ENCODE data around the gene GALNT14. TPM values are rescaled to one million over a fixed set of nuclear protein-coding genes. Genes with fewer than 3 reads are reported as not detected.

The GALNT14 gene
- total RNA-seq, 2 donors from 2014 or later = 0.52 TPM; not detected in 1

GRCh38 chr2:31086590-31086989, 51.6 kb downstream of the GALNT14 start:
- no peak overlapping the region for H3K4me3 Mint-ChIP-seq
- H3K9me3 Mint-ChIP-seq = no peaks in the 10 kb centered on the region
- H3K4me1 Mint-ChIP-seq = no peaks in the 10 kb centered on the region
- H3K27me3 Mint-ChIP-seq = peaks cover 38% of the 10 kb centered on the region
- H3K27ac Mint-ChIP-seq = no peak overlapping the region
- ATAC-seq (replicated peaks) = no peak
- no peaks in the 10 kb centered on the region for H3K36me3 Mint-ChIP-seq (ENCODE audit: low read depth)

DNA sequence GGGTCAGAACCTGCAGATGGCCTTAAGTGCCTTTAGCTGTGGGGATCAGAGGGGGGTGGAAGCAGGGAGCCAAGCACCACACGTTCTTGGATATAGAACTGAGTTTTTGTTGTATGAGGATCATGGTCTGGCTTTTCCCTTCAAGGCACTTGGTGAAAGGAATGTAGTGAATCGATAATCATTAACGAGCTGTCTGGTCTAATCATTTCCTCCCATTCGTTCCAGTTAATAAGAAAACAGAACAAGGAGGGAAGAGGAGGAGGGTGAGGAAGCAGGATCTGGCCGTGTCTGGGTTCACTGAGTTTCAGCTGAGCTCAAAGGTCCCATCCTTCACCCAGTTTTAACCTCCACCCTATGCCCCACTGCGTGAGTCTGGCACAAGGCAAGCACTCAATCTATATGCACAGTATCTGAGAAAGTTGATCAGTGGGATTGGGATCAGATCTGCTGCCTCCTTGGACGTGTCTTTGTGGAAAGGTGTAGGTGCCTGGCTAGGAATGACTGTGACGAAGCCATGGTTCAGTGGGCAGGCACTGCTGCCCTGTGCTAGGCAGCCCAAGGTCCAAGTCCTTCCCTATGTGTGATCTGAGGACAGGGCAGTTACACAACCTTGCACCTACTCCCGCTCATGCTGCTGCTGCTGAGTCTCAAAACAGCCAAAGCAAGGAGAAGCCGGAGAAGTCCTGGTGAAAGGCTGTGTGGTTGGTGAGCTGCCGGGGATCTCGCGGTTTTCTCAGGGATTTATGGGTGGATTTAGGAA, 54.8 kb downstream of the GALNT14 start:
- no peaks in the 10 kb centered on the region for H3K36me3 Mint-ChIP-seq (ENCODE audit: low read depth)
- no peaks in the 10 kb centered on the region for H3K4me1 Mint-ChIP-seq
- peaks cover 36% of the 10 kb centered on the region for H3K27me3 Mint-ChIP-seq
- ATAC-seq (replicated peaks) = no peak
- no peak overlapping the region for H3K27ac Mint-ChIP-seq
- H3K9me3 Mint-ChIP-seq = no peaks in the 10 kb centered on the region
- H3K4me3 Mint-ChIP-seq = no peak overlapping the region

DNA sequence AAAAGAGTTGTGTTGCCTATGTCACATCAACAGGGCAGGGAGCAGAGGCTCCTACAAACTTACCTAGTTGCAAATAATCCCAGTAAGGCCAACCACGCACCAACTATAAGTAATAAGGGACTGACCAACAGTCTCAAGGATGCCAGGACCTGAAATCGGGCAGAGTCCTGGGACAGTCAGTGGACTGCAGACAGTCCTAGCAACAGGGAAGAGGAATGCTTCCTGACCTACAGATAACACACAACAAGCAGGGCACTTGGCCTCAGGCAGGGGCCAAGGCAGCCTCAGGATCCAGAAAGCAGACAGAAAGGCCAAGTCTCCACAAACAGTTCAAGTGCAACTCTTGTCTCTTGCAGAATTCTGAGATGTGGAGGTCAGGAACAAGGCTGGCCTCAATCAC, 56.2 kb downstream of the GALNT14 start:
- Mint-ChIP-seq H3K4me1 (no peaks in the 10 kb centered on the region), H3K9me3 (no peaks in the 10 kb centered on the region), H3K4me3 (no peak overlapping the region), H3K27me3 (peaks cover 27% of the 10 kb centered on the region), H3K27ac (no peak overlapping the region), H3K36me3 (ENCODE audit: low read depth) (no peaks in the 10 kb centered on the region)
- no peak for ATAC-seq (replicated peaks)

GRCh38 chr2:31081492-31081891, 56.7 kb downstream of the GALNT14 start:
- no peak for ATAC-seq (replicated peaks)
- Mint-ChIP-seq H3K4me3 (no peak overlapping the region), H3K27ac (no peak overlapping the region), H3K4me1 (no peaks in the 10 kb centered on the region), H3K9me3 (no peaks in the 10 kb centered on the region), H3K27me3 (peaks cover 25% of the 10 kb centered on the region), H3K36me3 (ENCODE audit: low read depth) (no peaks in the 10 kb centered on the region)

GRCh38 chr2:31080361-31080760, 57.9 kb downstream of the GALNT14 start:
- Mint-ChIP-seq H3K4me1 (no peaks in the 10 kb centered on the region), H3K36me3 (ENCODE audit: low read depth) (no peaks in the 10 kb centered on the region), H3K27ac (no peak overlapping the region), H3K4me3 (no peak overlapping the region), H3K27me3 (peaks cover 18% of the 10 kb centered on the region), H3K9me3 (no peaks in the 10 kb centered on the region)
- ATAC-seq (replicated peaks) = no peak

GRCh38 chr2:31079665-31080064, 58.6 kb downstream of the GALNT14 start:
- Mint-ChIP-seq H3K36me3 (ENCODE audit: low read depth) (no peaks in the 10 kb centered on the region), H3K27ac (no peak overlapping the region), H3K9me3 (no peaks in the 10 kb centered on the region), H3K4me1 (no peaks in the 10 kb centered on the region), H3K27me3 (peaks cover 18% of the 10 kb centered on the region), H3K4me3 (no peak overlapping the region)
- ATAC-seq (replicated peaks) = no peak

- H3K9me3 Mint-ChIP-seq = no peaks in the 10 kb centered on the region
- no peaks in the 10 kb centered on the region for H3K4me1 Mint-ChIP-seq
- no peak for ATAC-seq (replicated peaks)
- H3K4me3 Mint-ChIP-seq = no peak overlapping the region
- H3K27me3 Mint-ChIP-seq = peaks cover 11% of the 10 kb centered on the region
- H3K27ac Mint-ChIP-seq = no peak overlapping the region
- no peaks in the 10 kb centered on the region for H3K36me3 Mint-ChIP-seq (ENCODE audit: low read depth)
These were observed 59.6 kb downstream of the GALNT14 start for GRCh38 chr2:31078579-31079105.

DNA sequence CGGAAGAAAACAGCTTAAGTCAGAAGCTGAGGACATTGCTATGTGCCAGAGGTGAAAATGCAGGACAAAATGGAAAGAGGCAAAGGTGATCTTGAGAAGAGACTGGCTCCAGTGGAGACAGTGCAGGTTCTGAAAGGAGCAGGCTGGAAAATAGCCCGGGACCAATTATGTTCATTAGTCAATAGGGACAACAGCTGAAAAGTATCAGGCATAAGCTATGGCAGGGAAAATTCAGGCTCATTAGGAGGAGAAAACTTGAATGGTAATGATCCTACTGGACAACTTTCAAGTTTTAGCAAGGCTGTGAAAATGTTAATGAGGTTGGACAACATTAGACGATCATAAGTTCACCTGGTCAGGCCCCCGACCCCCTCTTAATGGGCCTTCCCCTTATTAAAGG, 60.2 kb downstream of the GALNT14 start:
- H3K27me3 Mint-ChIP-seq = peaks cover 5% of the 10 kb centered on the region
- ATAC-seq (replicated peaks) = no peak

DNA sequence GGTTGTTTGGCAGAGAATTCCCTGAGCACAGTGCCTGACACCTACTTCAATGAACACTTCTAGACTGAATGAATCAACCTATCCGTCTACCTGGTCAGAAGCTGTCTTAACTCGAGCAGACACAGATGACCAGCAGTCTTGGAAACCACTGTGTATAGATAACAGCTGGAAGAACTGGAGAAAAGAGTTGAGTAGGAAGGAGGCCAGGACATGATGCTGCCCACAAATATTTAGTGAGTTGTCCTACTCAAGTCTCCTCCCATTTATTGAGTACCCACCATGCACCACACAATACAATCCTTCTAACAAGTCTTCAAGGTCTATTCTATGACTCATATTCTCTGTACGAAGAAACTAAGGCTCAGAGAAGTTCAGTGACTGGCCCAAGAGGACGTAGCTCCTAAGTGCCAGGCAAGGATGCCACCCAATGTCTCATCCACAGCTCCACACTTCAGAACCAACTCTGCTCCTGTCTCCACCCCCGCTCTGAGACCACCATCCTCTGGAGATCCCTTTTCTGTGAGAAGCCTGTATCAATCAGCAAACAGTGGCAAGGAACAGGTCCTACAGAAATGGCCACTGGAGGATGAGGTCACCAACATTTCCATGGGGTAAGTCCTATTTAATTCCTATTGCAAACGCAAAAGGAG, 62.2 kb downstream of the GALNT14 start:
- no peak overlapping the region for H3K27ac Mint-ChIP-seq
- H3K36me3 Mint-ChIP-seq (ENCODE audit: low read depth) = no peaks in the 10 kb centered on the region
- H3K9me3 Mint-ChIP-seq = no peaks in the 10 kb centered on the region
- no peak overlapping the region for H3K4me3 Mint-ChIP-seq
- no peaks in the 10 kb centered on the region for H3K4me1 Mint-ChIP-seq
- H3K27me3 Mint-ChIP-seq = no peaks in the 10 kb centered on the region
- ATAC-seq (replicated peaks) = no peak

More for the DNA sequence above, 60.2 kb downstream of the GALNT14 start:
- H3K36me3 Mint-ChIP-seq (ENCODE audit: low read depth) = no peaks in the 10 kb centered on the region
- no peak overlapping the region for H3K27ac Mint-ChIP-seq
- no peak overlapping the region for H3K4me3 Mint-ChIP-seq
- no peaks in the 10 kb centered on the region for H3K4me1 Mint-ChIP-seq
- no peaks in the 10 kb centered on the region for H3K9me3 Mint-ChIP-seq

DNA sequence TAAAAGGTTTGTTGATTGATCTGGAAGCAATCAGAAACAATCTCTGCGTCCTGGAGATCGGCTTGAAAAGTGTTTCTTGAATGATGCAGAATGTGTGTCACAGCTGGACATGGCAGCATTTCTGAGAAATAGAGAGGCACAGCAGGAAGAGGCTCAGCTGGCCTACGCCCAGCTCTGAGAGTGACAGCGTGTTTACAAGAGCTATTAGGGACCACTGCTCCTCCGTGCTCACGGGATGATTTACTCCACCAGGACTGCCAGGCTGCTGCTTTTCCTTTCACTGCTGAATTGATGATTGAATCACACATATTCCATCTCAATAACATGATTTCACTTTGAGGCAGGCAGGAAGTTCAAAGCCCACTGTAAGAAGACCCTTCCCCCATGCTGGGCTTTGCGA, 62.8 kb downstream of the GALNT14 start:
- Mint-ChIP-seq H3K27me3 (no peaks in the 10 kb centered on the region), H3K36me3 (ENCODE audit: low read depth) (no peaks in the 10 kb centered on the region), H3K4me3 (no peak overlapping the region), H3K4me1 (no peaks in the 10 kb centered on the region), H3K27ac (no peak overlapping the region), H3K9me3 (no peaks in the 10 kb centered on the region)
- ATAC-seq (replicated peaks) = no peak

GRCh38 chr2:31071741-31072140, 66.5 kb downstream of the GALNT14 start:
- Mint-ChIP-seq H3K9me3 (no peaks in the 10 kb centered on the region), H3K36me3 (ENCODE audit: low read depth) (no peaks in the 10 kb centered on the region), H3K27ac (no peak overlapping the region), H3K27me3 (peaks cover 4% of the 10 kb centered on the region), H3K4me3 (no peak overlapping the region), H3K4me1 (no peaks in the 10 kb centered on the region)
- no peak for ATAC-seq (replicated peaks)

DNA sequence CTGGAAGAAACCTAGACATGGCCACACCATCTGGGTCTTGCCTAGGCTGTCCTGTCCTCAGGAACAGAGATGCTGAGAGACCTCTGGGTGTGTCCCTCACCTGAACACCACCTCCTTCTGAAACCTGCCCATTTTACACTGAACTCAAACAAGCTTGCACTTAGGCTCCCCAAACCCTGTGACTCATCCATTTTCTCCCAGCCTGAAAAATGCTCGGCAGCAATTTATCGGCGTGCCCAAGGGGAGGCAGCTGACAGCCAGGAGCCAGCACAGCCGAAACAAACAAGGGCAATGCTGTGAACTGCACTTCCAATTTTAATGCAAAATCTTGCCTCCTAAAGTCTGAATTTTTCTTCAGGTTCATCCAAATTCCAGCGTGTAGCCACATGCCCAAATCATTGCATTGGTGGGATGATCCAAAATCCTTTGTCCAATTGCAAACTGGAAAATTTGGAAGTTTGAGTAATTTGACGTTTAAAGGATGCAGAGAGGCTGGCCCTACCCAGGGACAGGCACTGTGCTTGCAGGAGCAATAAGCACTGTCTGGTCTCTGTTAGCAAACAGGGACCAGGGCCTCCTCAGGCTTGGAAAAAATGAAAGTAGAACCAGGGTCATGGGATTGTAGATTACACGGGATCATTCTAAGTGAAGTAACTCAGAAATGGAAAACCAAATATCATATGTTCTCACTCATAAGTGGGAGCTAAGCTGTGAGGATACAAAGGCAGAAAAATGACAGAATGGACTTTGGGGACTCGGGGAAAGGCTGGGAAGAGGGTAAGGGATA, 67.7 kb downstream of the GALNT14 start:
- no peak for ATAC-seq (replicated peaks)
- Mint-ChIP-seq H3K27me3 (peaks cover 4% of the 10 kb centered on the region), H3K4me3 (no peak overlapping the region), H3K4me1 (no peaks in the 10 kb centered on the region), H3K9me3 (no peaks in the 10 kb centered on the region), H3K36me3 (ENCODE audit: low read depth) (no peaks in the 10 kb centered on the region), H3K27ac (no peak overlapping the region)

DNA sequence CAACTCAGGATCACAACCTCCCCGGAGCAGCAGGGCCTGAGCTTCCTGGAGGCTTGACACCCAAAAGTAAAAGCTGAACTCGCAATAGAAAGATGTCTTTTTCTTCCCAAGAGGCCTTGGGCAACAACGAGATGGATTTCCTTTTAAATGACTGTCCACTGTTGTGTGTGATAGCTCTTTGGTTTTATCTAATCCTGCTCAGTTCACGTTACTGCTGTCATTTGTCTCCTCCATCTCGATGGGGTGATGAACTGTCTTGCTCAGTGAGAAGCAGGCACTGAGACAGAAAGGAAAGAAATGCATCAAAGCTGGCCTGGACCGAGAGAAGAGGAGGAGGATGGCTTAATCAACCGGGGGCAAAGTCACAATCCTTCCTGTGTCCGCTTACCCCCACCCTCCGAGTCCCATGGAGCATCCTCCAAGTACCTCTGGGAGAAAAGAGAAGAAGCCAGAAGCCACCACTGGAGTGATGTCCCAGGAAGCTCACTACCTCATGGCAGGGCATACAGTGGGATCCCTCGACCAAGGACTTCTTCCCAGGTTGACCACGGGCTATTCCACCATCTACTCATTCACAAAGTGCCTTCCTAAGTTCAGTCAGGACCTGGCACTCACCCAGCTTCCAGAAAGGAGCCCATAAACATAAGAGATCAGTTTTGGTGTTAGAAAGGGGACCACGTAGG, 68.5 kb downstream of the GALNT14 start:
- no peaks in the 10 kb centered on the region for H3K36me3 Mint-ChIP-seq (ENCODE audit: low read depth)
- H3K27ac Mint-ChIP-seq = no peak overlapping the region
- H3K27me3 Mint-ChIP-seq = peaks cover 5% of the 10 kb centered on the region
- H3K4me3 Mint-ChIP-seq = no peak overlapping the region
- no peaks in the 10 kb centered on the region for H3K4me1 Mint-ChIP-seq
- no peaks in the 10 kb centered on the region for H3K9me3 Mint-ChIP-seq
- ATAC-seq (replicated peaks) = no peak

DNA sequence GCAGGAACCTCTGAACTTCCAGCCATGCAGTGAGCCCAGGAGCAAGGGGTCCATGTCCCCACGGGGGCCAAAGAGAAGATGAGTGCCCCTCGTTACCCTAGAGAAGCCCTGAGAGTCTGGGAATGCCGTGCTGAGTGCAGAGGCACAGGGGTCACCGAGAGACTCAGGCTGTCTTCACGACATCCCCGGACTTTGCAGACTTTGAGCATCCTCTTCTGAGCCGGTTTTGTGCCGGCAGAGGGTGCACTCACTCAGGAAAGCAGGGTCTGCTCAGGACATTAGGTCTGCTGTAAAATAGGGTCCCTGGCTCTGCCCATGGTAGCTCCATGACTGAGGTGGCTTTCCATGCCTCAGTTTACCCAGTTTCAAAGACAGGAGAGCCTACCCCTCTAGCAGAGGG, 71.0 kb downstream of the GALNT14 start:
- Mint-ChIP-seq H3K4me1 (no peaks in the 10 kb centered on the region), H3K9me3 (no peaks in the 10 kb centered on the region), H3K27ac (no peak overlapping the region), H3K36me3 (ENCODE audit: low read depth) (no peaks in the 10 kb centered on the region), H3K4me3 (no peak overlapping the region), H3K27me3 (peaks cover 8% of the 10 kb centered on the region)
- ATAC-seq (replicated peaks) = no peak
